RWPE2 (cell line): ENCODE data around the gene ABCA8.

Source experiments
- ATAC-seq: fragments of 200-7000 bp; cut with Tn5 transposase; 3 replicates; pipeline ENCODE4 v1.9.1; 2021; ENCODE audit warnings: low read depth
- DNase-seq: peaks from one replicate; pipeline ENCODE4 v3.0.0-alpha.2; 2020; ENCODE audit warnings: low spot score
- H3K27ac ChIP-seq: fragments of 450-650 bp; 2 replicates; pipeline ENCODE4 v1.5.1; 2017; ENCODE audit warnings: mild to moderate bottlenecking; ENCODE audit not compliant: poor library complexity, severe bottlenecking
- H3K27me3 ChIP-seq: fragments of 250-450 bp; sonication (Bioruptor Pico); 2 replicates; pipeline ENCODE4 v1.5.1; 2021; ENCODE audit warnings: mild to moderate bottlenecking, moderate library complexity; ENCODE audit not compliant: insufficient read depth, poor library complexity, severe bottlenecking
- H3K36me3 ChIP-seq: fragments of 250-450 bp; sonication (Bioruptor Pico); 2 replicates; pipeline ENCODE4 v1.5.1; 2020; ENCODE audit warnings: low read depth, mild to moderate bottlenecking, moderate library complexity
- H3K4me1 ChIP-seq: fragments of 250-450 bp; sonication (Bioruptor Pico); 2 replicates; pipeline ENCODE4 v1.5.1; 2021; ENCODE audit warnings: mild to moderate bottlenecking, moderate library complexity; ENCODE audit not compliant: insufficient read depth, poor library complexity, severe bottlenecking
- H3K4me3 ChIP-seq: fragments of 250-450 bp; sonication (Bioruptor Pico); 2 replicates; pipeline ENCODE4 v1.5.1; 2021; ENCODE audit warnings: mild to moderate bottlenecking, moderate library complexity; ENCODE audit not compliant: severe bottlenecking
- H3K9me3 ChIP-seq: fragments of 250-450 bp; sonication (Bioruptor Pico); 2 replicates; pipeline ENCODE4 v1.5.1; 2021; ENCODE audit warnings: mild to moderate bottlenecking, moderate library complexity; ENCODE audit not compliant: severe bottlenecking
- TF ChIP-seq, protein P1 (sequence below): fragments of 450-650 bp; IDR thresholded peaks from one replicate; pipeline ENCODE4 v1.5.1; 2017; ENCODE audit warnings: mild to moderate bottlenecking, moderate library complexity; ENCODE audit not compliant: poor library complexity, severe bottlenecking

ABCA8 gene

DNA sequence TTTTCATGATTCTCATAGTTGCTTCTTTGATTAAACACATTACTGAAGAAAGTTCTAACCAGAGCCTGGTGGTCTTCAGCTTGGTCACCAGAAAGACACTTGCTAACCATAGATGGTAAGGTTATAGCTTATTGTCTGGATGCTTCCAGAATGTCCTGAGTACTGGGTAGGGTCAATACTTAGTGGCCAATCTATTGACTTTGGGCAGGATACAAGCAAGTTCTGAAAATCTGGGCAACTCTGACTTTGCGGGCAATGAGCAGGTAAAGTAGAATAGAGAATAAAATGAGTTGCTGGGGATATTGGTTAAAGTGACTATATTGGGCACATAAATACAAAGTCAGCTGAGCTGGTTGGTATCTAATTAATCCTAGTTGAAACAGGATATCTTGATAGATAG lies 63.0 kb downstream of the ABCA8 start:
- H3K9me3 ChIP-seq: no peaks in the 10 kb centered on the region
- ATAC-seq (no peak), DNase-seq (no peak)
- H3K36me3 ChIP-seq: no peaks in the 10 kb centered on the region
- no peaks in the 10 kb centered on the region for H3K4me1 ChIP-seq
- TF ChIP-seq, protein P1, sequence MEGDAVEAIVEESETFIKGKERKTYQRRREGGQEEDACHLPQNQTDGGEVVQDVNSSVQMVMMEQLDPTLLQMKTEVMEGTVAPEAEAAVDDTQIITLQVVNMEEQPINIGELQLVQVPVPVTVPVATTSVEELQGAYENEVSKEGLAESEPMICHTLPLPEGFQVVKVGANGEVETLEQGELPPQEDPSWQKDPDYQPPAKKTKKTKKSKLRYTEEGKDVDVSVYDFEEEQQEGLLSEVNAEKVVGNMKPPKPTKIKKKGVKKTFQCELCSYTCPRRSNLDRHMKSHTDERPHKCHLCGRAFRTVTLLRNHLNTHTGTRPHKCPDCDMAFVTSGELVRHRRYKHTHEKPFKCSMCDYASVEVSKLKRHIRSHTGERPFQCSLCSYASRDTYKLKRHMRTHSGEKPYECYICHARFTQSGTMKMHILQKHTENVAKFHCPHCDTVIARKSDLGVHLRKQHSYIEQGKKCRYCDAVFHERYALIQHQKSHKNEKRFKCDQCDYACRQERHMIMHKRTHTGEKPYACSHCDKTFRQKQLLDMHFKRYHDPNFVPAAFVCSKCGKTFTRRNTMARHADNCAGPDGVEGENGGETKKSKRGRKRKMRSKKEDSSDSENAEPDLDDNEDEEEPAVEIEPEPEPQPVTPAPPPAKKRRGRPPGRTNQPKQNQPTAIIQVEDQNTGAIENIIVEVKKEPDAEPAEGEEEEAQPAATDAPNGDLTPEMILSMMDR: no peak
- no peak overlapping the region for H3K4me3 ChIP-seq
- no peaks in the 10 kb centered on the region for H3K27me3 ChIP-seq
- no peak overlapping the region for H3K27ac ChIP-seq

DNA sequence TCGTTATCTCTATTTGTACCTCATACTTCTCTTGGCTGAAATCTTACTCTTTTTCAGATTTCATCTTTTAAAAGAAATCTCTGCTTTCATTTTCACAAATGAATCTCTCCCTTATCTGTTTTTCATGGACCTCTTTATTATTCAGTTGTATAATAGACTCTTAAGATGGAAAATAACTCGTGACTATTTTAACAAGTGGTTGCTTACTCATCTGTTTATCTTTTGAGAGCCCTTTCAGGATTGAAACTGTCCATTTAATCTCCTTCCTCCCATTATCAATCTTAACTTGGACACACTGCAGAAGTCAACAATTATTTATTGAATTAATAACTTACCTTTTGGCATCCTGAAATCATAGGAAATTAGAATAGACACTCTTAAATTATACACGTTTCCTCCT lies 68.8 kb downstream of the ABCA8 start:
- no peaks in the 10 kb centered on the region for H3K9me3 ChIP-seq
- peaks cover 2% of the 10 kb centered on the region for H3K27me3 ChIP-seq
- no peak overlapping the region for H3K4me3 ChIP-seq
- H3K4me1 ChIP-seq: no peaks in the 10 kb centered on the region
- TF ChIP-seq, protein P1: no peak
- H3K27ac ChIP-seq: no peak overlapping the region
- ATAC-seq: no peak
- no peaks in the 10 kb centered on the region for H3K36me3 ChIP-seq
- no peak for DNase-seq

DNA sequence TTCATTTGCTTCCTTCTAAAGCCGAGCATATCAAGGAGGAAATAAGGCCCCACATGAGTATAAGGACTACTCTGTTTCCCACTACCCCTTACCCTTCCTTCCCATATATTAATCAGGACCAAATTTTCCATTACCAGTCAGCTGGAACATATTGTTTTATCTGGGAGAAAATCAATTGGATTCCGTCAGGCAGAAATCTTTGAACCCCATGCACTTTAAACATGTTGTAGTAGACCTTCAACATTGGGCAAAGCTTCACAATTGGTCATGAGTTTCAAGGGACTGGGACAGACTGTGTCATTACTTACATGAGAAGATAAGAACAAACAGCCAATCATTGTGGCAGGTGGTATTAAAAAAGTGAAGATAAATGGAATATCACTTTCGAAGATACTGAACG lies 70.3 kb downstream of the ABCA8 start:
- Histone ChIP-seq H3K4me3 (no peak overlapping the region), H3K36me3 (no peaks in the 10 kb centered on the region), H3K4me1 (no peaks in the 10 kb centered on the region), H3K27me3 (peaks cover 2% of the 10 kb centered on the region), H3K9me3 (peaks cover 2% of the 10 kb centered on the region), H3K27ac (no peak overlapping the region)
- DNase-seq (no peak), ATAC-seq (no peak)
- TF ChIP-seq, protein P1: no peak

DNA sequence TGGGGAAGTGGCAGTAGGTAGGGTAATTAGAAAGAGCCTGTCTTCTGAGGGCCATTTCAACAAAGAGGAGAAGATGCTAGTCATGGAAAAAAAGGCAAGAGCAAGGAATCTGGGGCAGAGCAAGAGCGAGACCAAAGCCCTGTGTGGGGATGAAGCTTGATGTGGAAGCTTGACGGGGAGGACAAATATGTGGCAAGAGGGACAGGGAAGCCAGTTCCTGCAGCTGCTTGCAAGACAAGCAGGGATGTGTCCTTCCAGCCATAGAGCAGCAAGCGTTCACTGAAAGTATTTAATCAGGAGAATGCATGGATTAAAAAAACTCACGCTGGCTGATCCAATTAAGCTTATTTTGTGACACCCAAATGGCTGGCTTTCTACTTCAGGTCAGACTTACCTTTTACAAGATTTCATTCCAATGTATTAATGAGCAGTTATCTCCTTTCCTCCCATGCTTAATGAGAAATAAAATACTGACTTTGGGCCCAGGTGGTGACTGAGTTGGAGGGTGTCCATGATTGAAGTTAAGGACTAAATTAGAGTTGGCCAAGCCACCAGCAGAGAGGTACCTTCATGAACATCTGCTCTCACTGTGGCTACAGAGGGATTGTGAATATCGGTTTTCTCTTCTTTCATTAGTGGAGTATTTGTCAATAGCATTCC lies 76.8 kb downstream of the ABCA8 start:
- H3K4me1 ChIP-seq: no peaks in the 10 kb centered on the region
- TF ChIP-seq, protein P1: no peak
- peaks cover 2% of the 10 kb centered on the region for H3K27me3 ChIP-seq
- no peak overlapping the region for H3K27ac ChIP-seq
- no peak for DNase-seq
- H3K36me3 ChIP-seq: no peaks in the 10 kb centered on the region
- no peak overlapping the region for H3K4me3 ChIP-seq
- ATAC-seq: no peak
- peaks cover 3% of the 10 kb centered on the region for H3K9me3 ChIP-seq

DNA sequence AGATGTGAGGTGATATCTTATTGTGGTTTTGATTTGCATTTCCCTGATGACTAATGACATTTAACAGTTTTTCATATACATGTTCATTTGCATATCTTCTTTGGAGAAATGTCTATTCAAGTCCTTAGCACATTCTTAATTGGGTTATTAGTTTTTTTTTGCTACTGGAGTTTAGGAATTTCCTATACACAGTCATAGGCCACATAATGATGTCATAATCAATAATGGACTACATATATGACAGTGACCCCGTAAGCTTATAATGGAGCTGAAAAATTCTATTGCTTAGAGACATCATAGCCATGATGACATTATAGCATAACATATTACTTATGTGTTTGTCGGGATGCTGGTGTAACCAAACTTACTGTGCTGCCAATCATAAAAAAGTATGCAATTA lies 83.7 kb downstream of the ABCA8 start:
- H3K27ac ChIP-seq: no peak overlapping the region
- ATAC-seq: no peak

More for the DNA sequence above, 83.7 kb downstream of the ABCA8 start:
- no peak for DNase-seq
- Histone ChIP-seq H3K4me1 (no peaks in the 10 kb centered on the region), H3K4me3 (no peak overlapping the region), H3K27me3 (no peaks in the 10 kb centered on the region), H3K36me3 (no peaks in the 10 kb centered on the region), H3K9me3 (no peaks in the 10 kb centered on the region)
- TF ChIP-seq, protein P1: no peak
